H9 (cell line): Measurements from ENCODE around the gene CUEDC1. TPM values are rescaled to one million over a fixed set of nuclear protein-coding genes. Genes with fewer than 3 reads are reported as not detected.

Experiments
- DNase-seq: peaks from one replicate; pipeline ENCODE4 v3.0.0-alpha.2; 2017
- H2AFZ ChIP-seq: one replicate; pipeline ENCODE4 v1.6.1; 2013; ENCODE audit warnings: mild to moderate bottlenecking, low read length, control low read depth, moderate library complexity
- H2AK5ac ChIP-seq: 2 replicates; pipeline ENCODE4 v1.6.1; 2013; ENCODE audit warnings: low read length, control low read depth, mixed read lengths; ENCODE audit not compliant: insufficient read length
- H2BK120ac ChIP-seq: one replicate; pipeline ENCODE4 v1.6.1; 2013; ENCODE audit warnings: low read depth, mild to moderate bottlenecking, low read length, control low read depth, inconsistent platforms; ENCODE audit not compliant: poor library complexity, severe bottlenecking
- H2BK12ac ChIP-seq: 2 replicates; pipeline ENCODE4 v1.6.1; 2013; ENCODE audit warnings: low read length, control low read depth, mixed read lengths, low read depth; ENCODE audit not compliant: insufficient read length
- H2BK15ac ChIP-seq: 2 replicates; pipeline ENCODE4 v1.6.1; 2013; ENCODE audit warnings: low read depth, low read length, control low read depth
- H2BK20ac ChIP-seq: one replicate; pipeline ENCODE4 v1.6.1; 2013; ENCODE audit warnings: low read depth, mild to moderate bottlenecking, low read length, control low read depth, inconsistent platforms; ENCODE audit not compliant: poor library complexity, severe bottlenecking
- H2BK5ac ChIP-seq: 2 replicates; pipeline ENCODE4 v1.6.1; 2013; ENCODE audit warnings: low read length, control low read depth, mixed read lengths; ENCODE audit not compliant: insufficient read length
- H3K14ac ChIP-seq: 2 replicates; pipeline ENCODE4 v1.6.1; 2013; ENCODE audit warnings: low read length, control low read depth; ENCODE audit not compliant: insufficient read depth
- H3K18ac ChIP-seq: 2 replicates; pipeline ENCODE4 v1.6.1; 2013; ENCODE audit warnings: low read depth, mild to moderate bottlenecking, mixed read lengths, low read length, control low read depth; ENCODE audit not compliant: insufficient read length
- H3K23ac ChIP-seq: 2 replicates; pipeline ENCODE4 v1.6.1; 2013; ENCODE audit warnings: low read length, control low read depth, mixed read lengths, low read depth; ENCODE audit not compliant: insufficient read length
- H3K23me2 ChIP-seq: 2 replicates; pipeline ENCODE4 v1.6.1; 2013; ENCODE audit warnings: low read depth, mild to moderate bottlenecking, mixed read lengths, low read length, control low read depth; ENCODE audit not compliant: insufficient read length, poor library complexity, severe bottlenecking
- H3K27ac ChIP-seq: 2 replicates; pipeline ENCODE4 v1.5.1; 2013; ENCODE audit warnings: low read length, control low read depth, mixed read lengths, low read depth; ENCODE audit not compliant: insufficient read length
- H3K27me3 ChIP-seq: 2 replicates; pipeline ENCODE4 v1.6.1; 2013; ENCODE audit warnings: low read length, control low read depth, inconsistent platforms; ENCODE audit not compliant: insufficient read depth
- H3K4ac ChIP-seq: 2 replicates; pipeline ENCODE4 v1.6.1; 2013; ENCODE audit warnings: low read depth, mild to moderate bottlenecking, control low read depth, inconsistent platforms, low read length, moderate library complexity
- H3K4me1 ChIP-seq: 2 replicates; pipeline ENCODE4 v1.6.1; 2013; ENCODE audit warnings: low read length, control low read depth, inconsistent platforms; ENCODE audit not compliant: insufficient read depth
- H3K4me2 ChIP-seq: 2 replicates; pipeline ENCODE4 v1.6.1; 2013; ENCODE audit warnings: low read length, control low read depth, mixed read lengths; ENCODE audit not compliant: insufficient read length, insufficient read depth
- H3K56ac ChIP-seq: 2 replicates; pipeline ENCODE4 v1.6.1; 2013; ENCODE audit warnings: low read depth, mild to moderate bottlenecking, mixed read lengths, low read length, control low read depth; ENCODE audit not compliant: insufficient read length
- H3K79me1 ChIP-seq: 2 replicates; pipeline ENCODE4 v1.6.1; 2013; ENCODE audit warnings: low read depth, mild to moderate bottlenecking, moderate library complexity, low read length, control low read depth, inconsistent platforms; ENCODE audit not compliant: insufficient read depth, poor library complexity, severe bottlenecking
- H3K79me2 ChIP-seq: 2 replicates; pipeline ENCODE4 v1.6.1; 2013; ENCODE audit warnings: low read length, control low read depth, inconsistent platforms; ENCODE audit not compliant: insufficient read depth
- H3K9ac ChIP-seq: 2 replicates; pipeline ENCODE4 v1.6.1; 2013; ENCODE audit warnings: low read length, control low read depth, mixed read lengths; ENCODE audit not compliant: insufficient read length; ENCODE audit errors: extremely low read depth
- H3K9me3 ChIP-seq: one replicate; pipeline ENCODE4 v1.6.1; 2013; ENCODE audit warnings: low read depth, low read length, inconsistent platforms; ENCODE audit not compliant: control insufficient read depth
- H3T11ph ChIP-seq: one replicate; pipeline ENCODE4 v1.6.1; 2013; ENCODE audit warnings: mild to moderate bottlenecking, low read length, control low read depth, inconsistent platforms
- H4K20me1 ChIP-seq: one replicate; pipeline ENCODE4 v1.6.1; 2013; ENCODE audit not compliant: control insufficient read depth, insufficient read length, insufficient read depth
- H4K5ac ChIP-seq: 2 replicates; pipeline ENCODE4 v1.6.1; 2013; ENCODE audit warnings: low read depth, mild to moderate bottlenecking, mixed read lengths, low read length, control low read depth; ENCODE audit not compliant: insufficient read length
- H4K8ac ChIP-seq: replicated peaks from 2 replicates; pipeline ENCODE4 v1.6.1; 2013; ENCODE audit warnings: low read length, control low read depth, mixed read lengths, low read depth; ENCODE audit not compliant: insufficient read length
- H4K91ac ChIP-seq: 2 replicates; pipeline ENCODE4 v1.6.1; 2013; ENCODE audit warnings: low read depth, mild to moderate bottlenecking, moderate library complexity, mixed read lengths, low read length, control low read depth; ENCODE audit not compliant: insufficient read length
- H3K27ac Mint-ChIP-seq, 3 experiments: 2 replicates in 2 of 3; 3 replicates in 1 of 3; pipeline ENCODE4 v1.8.0; 2020 to 2021; ENCODE audit warnings: mixed read lengths in 3 of 3, mild to moderate bottlenecking in 1 of 3, moderate library complexity in 1 of 3
- H3K27me3 Mint-ChIP-seq: 2 replicates; pipeline ENCODE4 v1.8.0; 2021; ENCODE audit warnings: low read depth, mild to moderate bottlenecking, moderate library complexity, mixed read lengths
- H3K36me3 Mint-ChIP-seq, 3 experiments: 2 replicates in 2 of 3; 3 replicates in 1 of 3; pipeline ENCODE4 v1.8.0; 2020 to 2021; ENCODE audit warnings: low read depth in 3 of 3, mixed read lengths in 3 of 3; ENCODE audit not compliant: insufficient read depth in 1 of 3
- H3K4me1 Mint-ChIP-seq, 2 experiments: 2 replicates each; pipeline ENCODE4 v1.8.0; 2020; ENCODE audit warnings: mixed read lengths in 2 of 2
- H3K4me3 Mint-ChIP-seq, 2 experiments: 2 replicates in 1 of 2; 3 replicates in 1 of 2; pipeline ENCODE4 v1.8.0; 2020 to 2021; ENCODE audit warnings: mild to moderate bottlenecking in 2 of 2, mixed read lengths in 2 of 2, moderate library complexity in 1 of 2
- H3K9me3 Mint-ChIP-seq, 2 experiments: 2 replicates in 1 of 2; 3 replicates in 1 of 2; pipeline ENCODE4 v1.8.0; 2020; ENCODE audit warnings: mild to moderate bottlenecking in 2 of 2, mixed read lengths in 2 of 2, moderate library complexity in 1 of 2
- CTCF ChIP-seq: fragments of 200-600 bp; sonication (generic); conservative IDR thresholded peaks from 3 replicates; pipeline ENCODE4 v1.8.0; 2021; ENCODE audit warnings: antibody characterized with exemption, mild to moderate bottlenecking
- WGBS: extraction: QIAGEN DNeasy Blood & Tissue Kit; methylation state at CpG from one replicate; pipeline ENCODE4 v1.1.7; 2013; ENCODE audit warnings: missing lambda C conversion rate, low lambda C conversion rate, mixed read lengths; ENCODE audit not compliant: insufficient read length; ENCODE audit errors: extremely low coverage; 5-methylcytosine and 5-hydroxymethylcytosine counted together
- total RNA-seq: library from RNA; stranded (reverse); gene quantifications from 2 replicates; pipeline ENCODE4 v1.2.1, GENCODE V29; 2021

Gene CUEDC1
- total RNA-seq, 1 experiment from 2014 or later, result 7.3 TPM

DNA sequence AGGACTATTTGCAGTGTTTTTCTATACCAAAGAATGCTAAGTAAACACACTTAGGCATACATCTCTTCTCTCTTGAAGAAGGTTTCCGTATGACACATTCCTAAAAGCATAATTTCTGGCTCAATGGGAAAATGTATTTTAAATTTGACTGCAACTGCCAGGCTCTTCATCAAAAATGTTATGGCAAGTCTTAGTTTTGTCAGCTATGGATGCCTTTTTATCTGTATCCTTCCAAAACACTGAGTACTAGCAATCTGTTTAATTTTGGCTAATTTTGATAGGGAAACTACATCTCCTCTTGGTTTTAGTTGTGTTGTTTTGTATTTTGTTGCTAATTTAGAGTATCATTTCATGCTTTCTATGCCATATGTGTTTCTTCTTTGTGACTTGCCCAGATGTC is 140.8 kb downstream of the CUEDC1 start:
- Histone ChIP-seq H3K27ac (no peak overlapping the region), H2AK5ac (no peak overlapping the region), H2BK120ac (no peak overlapping the region), H3K23ac (no peak overlapping the region), H4K20me1 (no peaks in the 10 kb centered on the region), H2BK12ac (no peak overlapping the region), H3K4me2 (no peak overlapping the region), H3K79me2 (no peaks in the 10 kb centered on the region), H3K18ac (no peak overlapping the region), H3K9ac (no peak overlapping the region), H3K79me1 (no peaks in the 10 kb centered on the region), H2BK15ac (no peak overlapping the region), H3K14ac (no peak overlapping the region), H3K4ac (no peak overlapping the region), H3K56ac (no peak overlapping the region), H3K9me3 (no peaks in the 10 kb centered on the region), H2BK5ac (no peak overlapping the region), H3T11ph (no peak overlapping the region), H2BK20ac (no peak overlapping the region), H4K5ac (no peak overlapping the region), H3K23me2 (no peaks in the 10 kb centered on the region), H4K91ac (no peak overlapping the region), H3K4me1 (no peaks in the 10 kb centered on the region), H3K27me3 (no peaks in the 10 kb centered on the region), H2AFZ (no peak overlapping the region), H4K8ac (no peak overlapping the region)
- DNase-seq, result no peak
- H3K4me3 Mint-ChIP-seq, result no peak overlapping the region
- peaks cover 18% of the 10 kb centered on the region for H3K27me3 Mint-ChIP-seq
- H3K9me3 Mint-ChIP-seq, result no peaks in the 10 kb centered on the region
- no CpG with 5 or more reads among the region's 1 CpG for WGBS
- no peak for TF ChIP-seq CTCF
- H3K27ac Mint-ChIP-seq, result no peak overlapping the region
- no peaks in the 10 kb centered on the region for H3K36me3 Mint-ChIP-seq
- peaks cover 10 to 20% of the 10 kb centered on the region in 2 experiments; a peak in 3 of 4 replicates for H3K4me1 Mint-ChIP-seq
